Posterior cingulate gyrus (tissue), 11 donors: Measurements from ENCODE around the gene RRH.
A peak's percentile ranks its signal among the peaks of the same experiment; 100 is the strongest.
"Not testable (repeated sequence)": the region's sequence is repeated elsewhere in the genome, so short reads cannot be mapped to it uniquely, and the experiment has no call there.

Experiments used
- DNase-seq, 10 donors: peaks; one replicate each; pipeline versions ENCODE4 v3.0.0 to v3.0.0-alpha.2; 2020 to 2021; ENCODE audit warnings: mixed read lengths in 3 of 10
- intact Hi-C: fragments of 100-400 bp; cut with DNase I; formaldehyde crosslinking; loops from one replicate; pipeline ENCODE4 v1.15.1; 2023

RRH gene

GRCh38 chr4:109833756-109834155 lies 6.0 kb downstream of the RRH start:
- intact Hi-C loops: no loop called here
- DNase-seq: no peak

GRCh38 chr4:109836985-109837384 lies 9.2 kb downstream of the RRH start:
- intact Hi-C loops: no loop called here
- DNase-seq: no peak

- intact Hi-C loops: no loop called here
- DNase-seq: no peak
These were observed 18.8 kb downstream of the RRH start for GRCh38 chr4:109846395-109847098.

- no peak for DNase-seq
- intact Hi-C loops: no loop called here
These were observed 20.2 kb downstream of the RRH start, which contains the start of gene LRIT3 for GRCh38 chr4:109847896-109848442. Gene LRIT3 (plus strand): TSS chr4:109848107. CDS start chr4:109848202, 95 bp downstream.

- intact Hi-C loops: no loop called here
- DNase-seq: no peak
These were observed 20.7 kb downstream of the RRH start for GRCh38 chr4:109848501-109848900.

GRCh38 chr4:109850601-109851000 lies 22.8 kb downstream of the RRH start:
- intact Hi-C loops: no loop called here
- DNase-seq: no peak

GRCh38 chr4:109859426-109860300 lies 31.9 kb downstream of the RRH start:
- intact Hi-C loops, DNase-seq: not testable (repeated sequence)

- no peak for DNase-seq
- intact Hi-C loops: no loop called here
These were observed 33.5 kb downstream of the RRH start for GRCh38 chr4:109861271-109861670.

- DNase-seq: no peak
- intact Hi-C loops: no loop called here
These were observed 34.2 kb downstream of the RRH start for GRCh38 chr4:109861916-109862511.

GRCh38 chr4:109864134-109864533 lies 36.4 kb downstream of the RRH start:
- intact Hi-C loops: no loop called here
- DNase-seq: no peak

- intact Hi-C loops: no loop called here
- no peak for DNase-seq
These were observed 42.3 kb downstream of the RRH start for GRCh38 chr4:109870061-109870460.

- DNase-seq: peak in 1 of 10 donors; percentile 25
- intact Hi-C loops: no loop called here
These were observed 44.3 kb downstream of the RRH start for GRCh38 chr4:109872065-109872464.

- intact Hi-C loops: no loop called here
- peak in 1 of 10 donors; percentile 62 for DNase-seq
These were observed 45.3 kb downstream of the RRH start for GRCh38 chr4:109872950-109873656.

- peak in 1 of 10 donors; percentile 43 for DNase-seq
- intact Hi-C loops: no loop called here
These were observed 46.2 kb downstream of the RRH start for GRCh38 chr4:109873791-109874514.

GRCh38 chr4:109875106-109875505 lies 47.3 kb downstream of the RRH start:
- peak in 1 of 10 donors; percentile 15 for DNase-seq
- intact Hi-C loops: no loop called here

- intact Hi-C loops, DNase-seq: not testable (repeated sequence)
These were observed 47.8 kb downstream of the RRH start for GRCh38 chr4:109875553-109875952.

- DNase-seq: no peak
- intact Hi-C loops: no loop called here
These were observed 49.0 kb downstream of the RRH start for GRCh38 chr4:109876634-109877265.

GRCh38 chr4:109877400-109877799 lies 49.6 kb downstream of the RRH start:
- no peak for DNase-seq
- intact Hi-C loops: no loop called here

GRCh38 chr4:109878355-109878754 lies 50.6 kb downstream of the RRH start:
- no peak for DNase-seq
- intact Hi-C loops: no loop called here
